WTC11 (cell line): Measurements from ENCODE around the gene SBNO1. TPM values are rescaled to one million over a fixed set of nuclear protein-coding genes. Genes with fewer than 3 reads are reported as not detected.

Experiments used
- ATAC-seq: fragments of 200-7000 bp; cut with Tn5 transposase; 2 replicates; pipeline ENCODE4 v1.10.0; 2021; ENCODE audit warnings: mild to moderate bottlenecking, moderate library complexity
- CTCF ChIA-PET: fragments of 300-600 bp; sonication (Branson Sonifier 250); formaldehyde crosslinking; loops from one replicate; lab custom pipeline; 2021; ENCODE audit warnings: antibody characterized with exemption; lab: Charles Lee
- POLR2A ChIA-PET: fragments of 350-600 bp; sonication (Branson Sonifier 250); formaldehyde crosslinking; loops from one replicate; lab custom pipeline; 2021; ENCODE audit warnings: antibody characterized with exemption; lab: Charles Lee
- DNase-seq: peaks from one replicate; pipeline ENCODE4 v3.0.0; 2021; ENCODE audit warnings: low spot score
- H3K27ac Mint-ChIP-seq: 2 replicates; pipeline ENCODE4 v1.8.0; 2021; ENCODE audit warnings: mixed read lengths
- H3K27me3 Mint-ChIP-seq: 2 replicates; pipeline ENCODE4 v1.8.0; 2021; ENCODE audit warnings: low read depth, mild to moderate bottlenecking, moderate library complexity, mixed read lengths
- H3K36me3 Mint-ChIP-seq: 2 replicates; pipeline ENCODE4 v1.8.0; 2021; ENCODE audit warnings: mixed read lengths
- H3K4me1 Mint-ChIP-seq: 2 replicates; pipeline ENCODE4 v1.8.0; 2022; ENCODE audit warnings: mixed read lengths
- H3K4me3 Mint-ChIP-seq: 2 replicates; pipeline ENCODE4 v1.8.0; 2021; ENCODE audit warnings: mild to moderate bottlenecking, moderate library complexity, mixed read lengths
- H3K9me3 Mint-ChIP-seq: 2 replicates; pipeline ENCODE4 v1.8.0; 2021; ENCODE audit warnings: mixed read lengths
- EMX1 ChIP-seq: fragments of 250-450 bp; sonication (Bioruptor Pico); IDR thresholded peaks from 2 replicates; pipeline ENCODE4 v1.8.0; 2021; ENCODE audit warnings: mild to moderate bottlenecking
- ETV6 ChIP-seq: sonication (generic); formaldehyde crosslinking; IDR thresholded peaks from 2 replicates; pipeline ENCODE4 v1.8.1; 2022; ENCODE audit warnings: mild to moderate bottlenecking, missing genetic modification reagents
- NFE2L1 ChIP-seq: sonication (generic); formaldehyde crosslinking; IDR thresholded peaks from 2 replicates; pipeline ENCODE4 v1.8.1; 2023; ENCODE audit warnings: missing genetic modification reagents
- SP1 ChIP-seq: sonication (generic); formaldehyde crosslinking; conservative IDR thresholded peaks from 2 replicates; pipeline ENCODE4 v1.8.1; 2022; ENCODE audit warnings: missing genetic modification reagents
- ZNF671 ChIP-seq: fragments of 250-450 bp; sonication (Bioruptor Pico); IDR thresholded peaks from 2 replicates; pipeline ENCODE4 v1.8.0; 2021; ENCODE audit warnings: mild to moderate bottlenecking
- total RNA-seq: library from RNA; stranded (reverse); gene quantifications from 3 replicates; pipeline ENCODE4 v1.2.3, GENCODE V29; 2021
- TF ChIP-seq, protein P1 (sequence below): sonication (generic); formaldehyde crosslinking; IDR thresholded peaks from 2 replicates; pipeline ENCODE4 v1.8.0; 2022; ENCODE audit warnings: missing genetic modification reagents
- TF ChIP-seq, protein P2 (sequence below): sonication (generic); formaldehyde crosslinking; IDR thresholded peaks from 2 replicates; pipeline ENCODE4 v1.8.0; 2022; ENCODE audit warnings: mild to moderate bottlenecking, missing genetic modification reagents
- TF ChIP-seq, protein P3 (sequence below): fragments of 250-450 bp; sonication (Bioruptor Pico); IDR thresholded peaks from 2 replicates; pipeline ENCODE4 v1.9.0; 2021; ENCODE audit warnings: moderate library complexity, mild to moderate bottlenecking, inconsistent platforms, borderline replicate concordance

The SBNO1 gene
- total RNA-seq, 1 experiment from 2014 or later = 52.2 TPM

DNA sequence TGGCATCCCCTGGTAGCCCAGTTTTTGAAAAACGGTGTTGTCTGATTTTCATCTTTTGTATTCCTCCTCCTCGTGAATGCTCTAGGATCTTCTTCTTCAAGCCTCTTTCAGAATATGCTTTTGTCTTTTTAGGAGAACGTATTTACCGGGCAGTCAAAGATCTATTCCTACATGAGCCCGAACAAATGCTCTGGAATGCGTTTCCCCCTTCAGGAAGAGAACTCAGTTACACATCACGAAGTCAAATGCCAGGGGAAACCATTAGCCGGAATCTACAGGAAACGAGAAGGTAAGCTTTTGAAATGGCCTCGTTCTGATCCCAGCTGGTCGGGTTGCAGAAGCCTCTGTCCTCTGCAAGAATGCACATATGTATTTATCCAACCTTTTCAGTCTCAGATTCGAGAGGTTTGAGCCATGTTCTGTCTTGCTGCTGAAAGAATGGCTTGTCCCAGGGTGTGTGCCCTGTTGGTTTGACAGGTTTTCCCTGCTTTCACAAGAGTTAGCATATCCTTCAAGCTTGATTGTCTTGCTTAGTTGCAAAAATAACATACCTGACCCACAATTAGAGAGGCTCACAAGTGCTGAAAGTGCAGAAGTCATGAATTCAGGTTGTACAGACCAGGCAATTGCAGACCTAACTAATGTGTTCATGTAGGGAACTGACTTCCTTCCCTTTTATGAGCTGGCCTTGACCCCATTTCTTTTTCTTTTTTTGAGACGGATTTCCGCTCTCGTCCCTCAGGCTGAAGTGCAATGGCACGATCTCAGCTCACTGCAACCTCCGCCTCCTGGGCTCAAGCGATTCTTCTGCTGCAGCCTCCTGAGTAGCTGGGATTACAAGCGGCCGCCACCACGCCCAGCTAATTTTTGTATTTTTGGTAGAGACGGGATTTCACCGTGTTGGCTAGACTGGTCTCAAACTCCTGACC lies 26.1 kb upstream of the SBNO1 start (continued):
- TF ChIP-seq, protein P1, sequence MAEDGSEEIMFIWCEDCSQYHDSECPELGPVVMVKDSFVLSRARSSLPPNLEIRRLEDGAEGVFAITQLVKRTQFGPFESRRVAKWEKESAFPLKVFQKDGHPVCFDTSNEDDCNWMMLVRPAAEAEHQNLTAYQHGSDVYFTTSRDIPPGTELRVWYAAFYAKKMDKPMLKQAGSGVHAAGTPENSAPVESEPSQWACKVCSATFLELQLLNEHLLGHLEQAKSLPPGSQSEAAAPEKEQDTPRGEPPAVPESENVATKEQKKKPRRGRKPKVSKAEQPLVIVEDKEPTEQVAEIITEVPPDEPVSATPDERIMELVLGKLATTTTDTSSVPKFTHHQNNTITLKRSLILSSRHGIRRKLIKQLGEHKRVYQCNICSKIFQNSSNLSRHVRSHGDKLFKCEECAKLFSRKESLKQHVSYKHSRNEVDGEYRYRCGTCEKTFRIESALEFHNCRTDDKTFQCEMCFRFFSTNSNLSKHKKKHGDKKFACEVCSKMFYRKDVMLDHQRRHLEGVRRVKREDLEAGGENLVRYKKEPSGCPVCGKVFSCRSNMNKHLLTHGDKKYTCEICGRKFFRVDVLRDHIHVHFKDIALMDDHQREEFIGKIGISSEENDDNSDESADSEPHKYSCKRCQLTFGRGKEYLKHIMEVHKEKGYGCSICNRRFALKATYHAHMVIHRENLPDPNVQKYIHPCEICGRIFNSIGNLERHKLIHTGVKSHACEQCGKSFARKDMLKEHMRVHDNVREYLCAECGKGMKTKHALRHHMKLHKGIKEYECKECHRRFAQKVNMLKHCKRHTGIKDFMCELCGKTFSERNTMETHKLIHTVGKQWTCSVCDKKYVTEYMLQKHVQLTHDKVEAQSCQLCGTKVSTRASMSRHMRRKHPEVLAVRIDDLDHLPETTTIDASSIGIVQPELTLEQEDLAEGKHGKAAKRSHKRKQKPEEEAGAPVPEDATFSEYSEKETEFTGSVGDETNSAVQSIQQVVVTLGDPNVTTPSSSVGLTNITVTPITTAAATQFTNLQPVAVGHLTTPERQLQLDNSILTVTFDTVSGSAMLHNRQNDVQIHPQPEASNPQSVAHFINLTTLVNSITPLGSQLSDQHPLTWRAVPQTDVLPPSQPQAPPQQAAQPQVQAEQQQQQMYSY (CRISPR knock-in tag) = no peak
- TF ChIP-seq, all 79 proteins: peak for 0

DNA sequence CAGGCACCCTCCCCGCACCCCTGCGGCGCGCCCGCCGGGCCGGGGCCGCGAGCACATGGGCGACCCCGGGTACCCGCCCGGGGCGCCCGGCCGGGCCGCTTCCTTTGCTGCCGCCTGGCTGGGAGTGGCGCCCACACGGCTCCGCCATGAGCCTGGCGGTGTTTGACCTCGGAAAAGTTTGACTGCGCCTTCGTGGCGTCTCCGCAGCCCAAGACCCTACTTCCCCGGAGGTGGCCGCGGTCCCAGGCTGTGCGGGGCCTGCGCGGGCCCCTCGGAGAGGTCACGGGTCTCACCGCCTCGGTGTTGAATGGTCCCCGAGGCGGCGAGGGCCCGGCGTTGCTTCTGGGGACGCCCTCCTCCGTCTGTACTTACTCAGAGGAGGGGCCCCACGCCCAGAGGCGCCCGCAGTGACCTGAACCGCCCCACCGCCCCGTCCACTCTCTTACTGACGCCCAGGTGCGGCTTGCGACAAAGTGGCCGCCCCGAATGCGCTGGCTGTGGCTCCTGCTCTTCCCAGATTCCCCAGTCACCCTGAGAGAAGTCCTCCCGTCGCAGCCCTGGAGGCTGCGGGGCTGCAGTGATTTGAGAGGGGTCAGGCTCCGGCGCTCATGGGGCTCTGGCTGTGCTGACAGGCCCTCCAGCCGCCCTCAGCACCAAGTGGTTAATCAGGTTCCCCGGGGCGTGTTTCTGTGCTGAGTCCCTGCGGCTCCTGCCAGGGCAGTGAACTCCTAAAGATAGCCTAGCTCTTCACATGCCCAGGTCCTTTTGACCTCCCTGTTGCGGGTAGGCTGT lies 25.1 kb upstream of the SBNO1 start:
- TF ChIP-seq, protein P2, sequence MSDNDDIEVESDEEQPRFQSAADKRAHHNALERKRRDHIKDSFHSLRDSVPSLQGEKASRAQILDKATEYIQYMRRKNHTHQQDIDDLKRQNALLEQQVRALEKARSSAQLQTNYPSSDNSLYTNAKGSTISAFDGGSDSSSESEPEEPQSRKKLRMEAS = peak; percentile 42; the same call in 1 of the 2 replicates
- TF ChIP-seq EMX1 (CRISPR knock-in tag) = no peak

DNA sequence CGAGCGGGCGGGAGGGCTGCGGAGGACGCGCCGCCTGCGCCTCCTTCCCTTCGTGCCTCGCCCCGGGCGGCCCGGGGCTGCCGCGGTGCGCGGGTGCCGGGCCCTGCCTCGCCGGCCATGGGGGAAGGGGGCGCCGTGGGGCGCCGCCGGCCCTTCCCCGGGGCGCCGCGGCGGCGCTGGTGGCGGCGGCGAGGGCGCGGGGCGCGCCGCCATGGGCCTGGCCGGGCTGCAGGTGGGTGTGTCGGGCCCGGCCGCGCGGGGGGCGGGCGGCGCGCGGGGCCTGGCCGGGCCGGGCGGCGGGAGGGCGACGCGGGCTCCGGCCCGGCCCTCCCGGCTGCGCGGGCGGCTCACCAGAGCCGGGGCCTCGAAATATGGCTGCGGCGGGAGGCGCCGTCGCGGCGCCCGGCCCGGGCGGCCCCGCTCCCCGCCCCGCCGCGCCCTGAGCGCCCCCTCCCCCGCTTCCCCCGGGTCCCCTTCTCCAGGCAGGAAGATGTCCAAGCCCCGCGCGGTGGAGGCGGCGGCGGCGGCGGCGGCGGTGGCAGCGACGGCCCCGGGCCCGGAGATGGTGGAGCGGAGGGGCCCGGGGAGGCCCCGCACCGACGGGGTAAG lies 24.4 kb upstream of the SBNO1 start:
- TF ChIP-seq NFE2L1 (CRISPR knock-in tag) (no peak), SP1 (CRISPR knock-in tag) (0 out of 2 replicates have a peak, but pooled peaks have one; percentile 33)
- no peaks in the 10 kb centered on the region for H3K9me3 Mint-ChIP-seq
- ATAC-seq = no peak
- H3K4me1 Mint-ChIP-seq = peaks cover 20% of the 10 kb centered on the region
- peaks cover 14% of the 10 kb centered on the region for H3K36me3 Mint-ChIP-seq
- no peak overlapping the region for H3K4me3 Mint-ChIP-seq
- no peak for DNase-seq
- H3K27ac Mint-ChIP-seq = no peak overlapping the region
- CTCF ChIA-PET = no interaction called here
- peaks cover 39% of the 10 kb centered on the region for H3K27me3 Mint-ChIP-seq
- POLR2A ChIA-PET = no interaction called here

More for the DNA sequence above, 25.1 kb upstream of the SBNO1 start:
- ChIA-PET CTCF (interaction anchor here (0.6 to 1.2 kb wide), 3 partner anchors 24 to 192 kb away, joined by 3 read pairs; no protein-coding TSS in a partner anchor), POLR2A (no interaction called here)
- peak overlapping the region; percentile 84 for H3K4me3 Mint-ChIP-seq
- ATAC-seq (peak; percentile 43), DNase-seq (peak; percentile 57)
- H3K9me3 Mint-ChIP-seq = no peaks in the 10 kb centered on the region
- no peak overlapping the region for H3K27ac Mint-ChIP-seq
- peaks cover 39% of the 10 kb centered on the region for H3K27me3 Mint-ChIP-seq
- H3K4me1 Mint-ChIP-seq = peaks cover 20% of the 10 kb centered on the region
- peaks cover 17% of the 10 kb centered on the region for H3K36me3 Mint-ChIP-seq

DNA sequence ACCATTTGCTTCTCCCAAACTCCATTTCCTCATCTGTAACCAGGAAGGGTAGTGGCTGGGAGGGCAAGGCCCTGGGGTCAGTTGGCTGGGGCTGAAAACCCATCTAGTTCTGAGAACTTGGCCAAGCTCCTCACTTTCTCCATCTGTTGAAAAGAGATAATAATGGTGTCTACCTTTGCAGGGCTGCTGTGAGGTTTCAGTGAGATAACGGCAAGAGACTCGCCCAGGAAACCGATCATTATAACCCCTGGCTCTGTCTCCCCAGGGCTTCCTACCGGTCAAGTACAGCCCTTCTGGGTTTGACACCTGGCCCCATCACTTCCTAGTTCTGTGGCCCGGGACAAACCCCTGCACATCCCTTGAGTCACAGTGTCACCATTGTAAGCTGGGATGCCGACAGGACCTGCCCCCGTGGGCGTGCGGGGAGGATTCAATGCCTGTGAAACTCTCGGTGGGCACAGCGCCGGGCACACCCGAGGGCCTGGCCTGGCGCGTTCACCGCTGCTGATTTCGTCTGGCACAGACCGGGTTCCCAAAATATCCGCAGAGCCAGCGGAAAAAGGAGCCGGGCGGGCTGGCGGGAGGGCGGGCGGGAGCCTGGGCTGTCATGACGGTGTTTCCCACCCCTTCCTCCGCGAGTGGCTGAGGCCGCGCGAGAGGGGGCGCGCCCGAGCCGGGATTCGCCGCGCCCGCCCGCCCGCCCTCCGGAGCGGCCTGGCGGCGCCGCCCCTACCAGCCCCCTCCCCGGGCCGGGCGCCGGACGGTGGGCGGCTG lies 23.7 kb upstream of the SBNO1 start:
- H3K27me3 Mint-ChIP-seq = peaks cover 39% of the 10 kb centered on the region
- ChIA-PET POLR2A (interaction anchor here (1.4 kb wide), 1 partner anchor 23 kb away, joined by 4 read pairs; no protein-coding TSS in a partner anchor), CTCF (interaction anchor here (1.0 to 1.3 kb wide), 2 partner anchors 23 to 33 kb away, joined by 3 to 5 read pairs; no protein-coding TSS in a partner anchor)
- ATAC-seq = peak; percentile 10
- H3K36me3 Mint-ChIP-seq = peaks cover 13% of the 10 kb centered on the region
- H3K9me3 Mint-ChIP-seq = no peaks in the 10 kb centered on the region
- TF ChIP-seq ETV6 (CRISPR knock-in tag) (no peak), ZNF671 (CRISPR knock-in tag) (no peak)
- TF ChIP-seq, protein P3, sequence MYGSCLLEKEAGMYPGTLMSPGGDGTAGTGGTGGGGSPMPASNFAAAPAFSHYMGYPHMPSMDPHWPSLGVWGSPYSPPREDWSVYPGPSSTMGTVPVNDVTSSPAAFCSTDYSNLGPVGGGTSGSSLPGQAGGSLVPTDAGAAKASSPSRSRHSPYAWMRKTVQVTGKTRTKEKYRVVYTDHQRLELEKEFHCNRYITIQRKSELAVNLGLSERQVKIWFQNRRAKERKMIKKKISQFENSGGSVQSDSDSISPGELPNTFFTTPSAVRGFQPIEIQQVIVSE (CRISPR knock-in tag) = no peak
- H3K4me3 Mint-ChIP-seq = peak overlapping the region; percentile 70
- peaks cover 20% of the 10 kb centered on the region for H3K4me1 Mint-ChIP-seq
- peak overlapping the region; percentile 64; the same call in 1 of the 2 replicates for H3K27ac Mint-ChIP-seq
- DNase-seq = peak; percentile 62
